T-helper 22 cell (primary cell): ENCODE data around the gene TRPM6.

Source experiments
- DNase-seq: peaks from one replicate; pipeline ENCODE4 v3.0.0-alpha.2; 2020; ENCODE audit warnings: low read depth

Gene TRPM6

DNA sequence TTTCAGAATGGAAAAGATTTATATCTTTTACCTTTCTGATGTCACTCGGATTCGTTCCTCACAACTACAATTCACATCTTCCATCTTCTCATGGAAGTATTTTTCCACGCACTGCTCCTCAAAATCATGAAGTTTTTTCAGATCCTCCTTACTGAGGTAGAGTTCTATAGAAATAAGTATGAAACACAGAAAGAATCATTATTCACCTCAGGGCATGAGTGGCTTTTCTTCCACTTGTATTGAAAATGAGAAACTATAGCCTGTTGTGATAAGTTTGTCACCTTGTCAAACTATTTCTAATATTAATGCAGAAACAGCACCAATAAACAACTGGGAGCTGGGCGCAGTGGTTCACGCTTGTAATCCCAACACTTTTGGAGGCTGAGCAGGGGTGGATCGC lies 116.0 kb downstream of the TRPM6 start:
- DNase-seq: no peak

- DNase-seq: no peak
Measured at GRCh38 chr9:74771262-74771585, 116.5 kb downstream of the TRPM6 start.

DNA sequence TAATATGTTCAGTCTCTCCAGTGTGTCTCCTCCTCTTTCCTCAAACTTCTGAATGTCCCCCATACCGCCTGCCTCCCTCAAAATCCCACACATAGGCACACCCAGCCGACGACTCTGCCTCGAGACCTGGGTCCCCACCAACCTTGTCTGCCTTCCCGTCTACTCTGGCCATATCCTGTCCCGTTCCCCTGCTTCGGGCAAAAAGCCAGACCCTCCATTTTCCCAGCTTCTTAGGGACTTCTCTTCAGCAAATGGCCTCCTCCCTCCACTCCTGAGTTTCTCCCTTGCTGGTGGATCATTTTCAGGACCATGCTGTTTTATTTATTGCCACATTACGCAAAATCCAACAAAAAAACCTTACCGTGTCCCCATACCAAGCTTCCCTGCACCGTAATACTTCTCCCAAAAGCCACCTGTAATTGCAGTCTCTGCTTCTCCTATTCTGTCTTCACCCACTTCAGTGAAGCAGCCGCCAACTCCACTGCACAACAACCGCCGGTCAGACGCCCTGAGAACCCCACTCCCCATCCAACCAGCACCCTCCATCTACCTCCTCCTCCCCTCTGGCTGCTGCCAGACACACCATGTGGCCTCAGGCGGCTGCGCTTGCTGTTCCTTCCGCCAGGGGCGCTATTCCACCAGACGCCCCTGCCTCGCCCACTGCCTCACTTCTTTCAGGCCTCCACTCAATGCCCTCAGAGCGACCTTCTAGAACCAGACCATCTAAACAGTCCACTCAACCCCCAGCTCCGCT lies 117.0 kb downstream of the TRPM6 start:
- DNase-seq: peak; percentile 1

- no peak for DNase-seq
Measured at GRCh38 chr9:74765481-74765971, 122.2 kb downstream of the TRPM6 start.

GRCh38 chr9:74762950-74763349 lies 124.8 kb downstream of the TRPM6 start:
- DNase-seq: no peak

- no peak for DNase-seq
Measured at GRCh38 chr9:74760031-74760700, 127.6 kb downstream of the TRPM6 start.

DNA sequence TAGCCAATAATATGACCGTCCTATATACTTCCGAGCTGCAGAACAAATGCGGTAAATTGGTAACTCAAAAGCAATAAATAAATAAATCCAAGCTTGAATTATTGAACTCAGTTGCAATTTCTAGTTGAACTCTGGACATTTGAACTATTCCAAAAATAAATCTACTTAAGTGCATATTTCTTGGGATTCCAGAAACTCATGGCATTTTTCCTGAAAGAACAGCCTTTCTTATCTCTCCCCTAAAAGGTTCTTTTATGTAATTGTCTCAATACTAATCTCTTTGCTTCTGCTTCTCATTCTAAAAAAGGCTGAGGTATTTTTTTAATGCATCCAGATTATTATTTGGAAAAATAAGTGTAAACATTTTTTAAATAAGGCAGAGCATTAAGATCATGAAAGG lies 131.7 kb downstream of the TRPM6 start:
- DNase-seq: no peak

DNA sequence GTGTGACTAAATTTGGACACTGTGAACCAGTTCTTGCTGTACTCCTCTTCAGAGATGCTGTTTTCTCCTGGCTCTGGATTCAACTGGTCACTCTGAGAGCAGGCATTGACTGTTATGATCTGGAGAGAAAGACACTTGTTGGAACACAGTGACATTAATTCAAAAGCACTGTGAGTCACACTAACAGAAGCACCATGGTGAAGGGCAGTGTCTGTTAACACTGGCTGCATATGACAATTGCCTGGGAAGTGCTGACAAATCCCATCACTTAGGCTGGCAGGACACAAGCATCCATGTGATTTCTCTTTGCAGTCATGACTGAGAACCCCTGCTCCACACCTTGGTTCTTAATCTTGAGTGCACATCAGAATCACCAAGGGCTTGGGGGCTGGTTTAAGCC lies 132.4 kb downstream of the TRPM6 start:
- no peak for DNase-seq

DNA sequence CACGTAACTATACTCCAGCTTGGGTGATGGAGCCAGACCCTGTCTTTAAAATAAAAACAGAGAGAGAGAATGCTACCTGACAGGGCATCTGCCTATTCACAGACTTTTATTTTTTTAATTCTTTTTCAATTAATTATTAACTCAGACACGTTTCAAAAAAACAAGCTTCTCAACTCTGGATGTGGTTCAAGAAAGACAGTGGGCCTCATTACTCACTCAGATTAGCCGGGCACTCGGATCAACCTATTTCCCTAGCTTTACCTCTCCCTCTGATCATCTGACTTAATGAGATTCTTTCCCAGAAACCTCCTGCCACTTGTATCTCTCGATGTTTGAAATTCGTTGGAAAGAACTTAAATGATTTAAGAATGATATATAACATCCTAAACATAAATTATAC lies 134.1 kb downstream of the TRPM6 start:
- no peak for DNase-seq

DNA sequence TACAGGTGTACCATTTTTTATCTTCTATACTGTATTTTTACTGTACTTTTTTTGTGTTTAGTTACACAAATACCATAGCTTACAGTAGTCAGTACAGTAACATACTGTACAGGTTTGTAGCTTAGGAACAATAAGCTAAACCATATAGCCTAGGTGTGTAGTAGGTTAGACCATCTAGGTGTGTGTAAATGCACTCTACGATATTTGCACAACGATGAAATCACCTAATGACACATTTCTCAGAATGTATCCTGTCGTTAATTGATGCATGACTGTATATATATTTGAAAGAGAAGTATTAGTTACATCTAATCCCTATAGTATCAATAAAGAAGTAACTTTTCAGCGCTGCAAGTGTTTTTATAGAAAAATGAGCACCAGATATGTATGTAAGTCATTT lies 138.8 kb downstream of the TRPM6 start:
- no peak for DNase-seq

DNA sequence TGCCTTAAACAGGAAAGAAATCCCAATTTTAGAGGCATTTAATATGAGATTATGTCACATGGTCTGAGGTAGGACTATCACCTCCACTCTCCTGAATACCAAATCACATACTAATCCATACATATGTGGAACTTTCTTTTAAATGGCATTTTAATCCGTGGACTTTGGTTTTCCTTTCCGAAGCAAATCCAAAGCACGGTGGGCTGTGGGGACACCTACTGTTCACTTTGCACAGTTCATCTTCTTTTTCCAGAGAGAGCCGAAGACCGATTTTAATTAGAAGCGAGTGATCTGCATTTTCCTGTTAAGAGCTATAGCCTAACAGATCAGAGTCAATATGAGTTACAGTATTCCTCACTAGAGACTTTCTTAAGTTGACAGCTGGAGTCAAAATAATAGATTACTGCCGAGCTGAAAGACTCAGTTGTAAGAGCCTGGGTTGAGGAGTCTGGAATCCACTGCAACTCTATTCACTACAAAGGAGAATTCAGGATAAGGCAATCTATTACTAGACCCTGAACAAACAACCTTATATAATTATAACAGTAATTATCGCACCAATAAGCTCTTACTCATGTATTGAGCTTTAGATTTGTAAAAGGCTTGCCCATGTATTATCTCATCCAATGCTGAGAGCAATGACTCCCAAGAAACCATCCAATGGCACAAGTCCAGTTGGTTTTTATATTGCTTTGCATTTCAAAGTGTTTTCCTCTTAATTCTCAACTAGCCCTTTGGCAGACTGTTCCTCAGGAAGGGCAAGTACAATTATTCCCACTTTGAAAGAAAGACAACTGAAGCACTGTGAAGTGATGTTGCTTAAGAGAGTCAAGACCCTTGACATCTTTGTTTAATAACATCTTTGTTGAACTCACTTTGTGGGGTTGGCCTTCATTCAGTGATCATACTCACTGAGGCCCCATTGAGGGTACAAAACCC lies 144.7 kb downstream of the TRPM6 start:
- DNase-seq: no peak

GRCh38 chr9:74742191-74742790 lies 145.4 kb downstream of the TRPM6 start:
- DNase-seq: no peak

GRCh38 chr9:74736646-74737045 lies 151.1 kb downstream of the TRPM6 start:
- DNase-seq: no peak

- DNase-seq: no peak
Measured at GRCh38 chr9:74735761-74736160, 152.0 kb downstream of the TRPM6 start.

GRCh38 chr9:74729136-74729695 lies 158.5 kb downstream of the TRPM6 start:
- no peak for DNase-seq

GRCh38 chr9:74728176-74728575 lies 159.5 kb downstream of the TRPM6 start:
- no peak for DNase-seq

- DNase-seq: no peak
Measured at GRCh38 chr9:74726581-74726980, 161.1 kb downstream of the TRPM6 start.

GRCh38 chr9:74724317-74724716 lies 163.4 kb downstream of the TRPM6 start:
- no peak for DNase-seq

DNA sequence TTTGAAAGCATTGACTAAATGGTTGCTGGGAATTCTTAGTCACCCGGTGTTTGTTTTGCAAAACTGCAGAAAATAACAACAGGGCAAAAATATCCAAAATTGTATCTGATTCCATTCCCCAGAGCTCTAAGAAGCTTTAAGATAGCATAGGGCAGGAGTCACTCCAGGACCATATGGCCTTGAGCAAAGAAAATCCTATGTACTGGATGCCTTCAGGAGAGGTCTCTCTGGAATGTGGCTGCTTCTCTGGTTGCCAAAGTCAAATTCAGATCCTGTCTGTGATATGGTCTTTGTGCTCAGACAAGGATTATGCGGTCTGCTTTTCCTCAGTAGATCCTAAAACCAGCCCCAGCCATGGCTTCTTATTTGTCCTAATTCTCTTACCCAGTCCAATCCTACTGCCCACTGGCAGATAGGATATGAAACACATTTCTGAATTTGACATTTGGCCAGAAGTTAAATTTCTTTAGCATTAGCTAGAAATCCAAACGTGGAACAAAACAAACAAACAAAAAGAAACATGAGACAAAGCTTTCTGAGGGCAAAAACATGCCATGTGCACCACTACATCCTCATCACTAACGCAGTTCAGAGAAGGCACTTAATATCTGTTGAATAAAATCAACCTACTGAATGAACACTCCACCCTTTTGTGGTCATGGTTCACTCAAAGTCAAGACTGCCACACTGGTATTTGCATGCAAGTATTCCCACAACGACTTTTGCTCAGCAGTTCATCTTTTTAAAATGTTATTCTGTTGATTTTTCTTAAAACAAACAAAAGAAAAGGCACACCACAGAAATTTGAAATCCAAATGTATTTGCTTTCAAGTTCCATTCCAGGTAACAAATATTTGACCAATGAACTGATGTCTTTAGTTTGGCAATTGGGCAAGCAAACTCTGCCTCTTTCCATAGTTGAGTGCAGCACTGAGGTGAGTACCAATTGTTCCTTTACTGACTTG lies 165.7 kb downstream of the TRPM6 start:
- no peak for DNase-seq

DNA sequence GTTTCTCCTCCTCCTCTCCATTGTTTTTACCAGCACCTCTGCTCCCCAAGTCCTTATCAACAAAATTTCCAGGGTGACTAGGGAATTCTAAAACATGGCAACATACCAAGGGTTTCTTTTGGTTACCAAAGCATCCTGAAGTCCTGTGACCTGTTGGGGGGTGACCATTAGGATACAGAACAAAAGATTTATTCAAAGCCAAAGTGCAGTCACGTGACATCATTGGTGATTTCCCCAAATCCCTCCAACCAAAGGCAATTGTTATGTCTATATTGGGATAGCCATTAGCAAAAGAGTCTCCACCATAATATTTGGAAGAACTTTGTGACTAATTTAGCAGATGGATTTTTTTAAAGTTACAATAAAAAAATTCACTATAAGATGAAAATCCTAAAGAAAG lies 168.4 kb downstream of the TRPM6 start:
- DNase-seq: no peak

DNA sequence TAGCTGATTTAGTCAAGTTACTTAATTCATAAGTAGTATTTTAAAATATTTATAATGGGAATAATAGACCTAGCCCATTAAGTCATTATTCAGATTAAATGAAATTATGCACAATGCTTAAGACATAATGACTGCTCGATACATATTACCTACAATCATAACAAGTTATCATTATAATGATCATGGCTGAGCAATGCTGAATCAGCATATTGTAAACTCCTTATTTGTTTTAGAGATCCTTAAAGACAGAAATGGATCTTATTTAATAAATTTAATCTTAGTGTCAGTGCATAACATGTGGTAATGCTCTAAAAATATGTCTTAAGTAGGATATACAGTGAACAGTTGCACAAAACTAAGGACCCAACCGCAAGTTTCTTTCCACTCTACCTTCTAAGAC lies 169.0 kb downstream of the TRPM6 start:
- DNase-seq: no peak
